SK-N-SH (cell line): ENCODE data around the gene EYA2. TPM values are rescaled to one million over a fixed set of nuclear protein-coding genes. Genes with fewer than 3 reads are reported as not detected.

Source experiments
- CTCF ChIA-PET: fragments of 300-600, 350-600 bp; formaldehyde crosslinking; extraction: SDS; loops from one replicate; lab custom pipeline; 2021; lab: Yijun Ruan, JAX
- POLR2A ChIA-PET: fragments of 350-600 bp; sonication (Branson Sonifier 250); formaldehyde crosslinking; extraction: SDS; loops from one replicate; lab custom pipeline; 2020; ENCODE audit warnings: antibody characterized with exemption, inconsistent platforms; lab: Yijun Ruan, JAX
- DNase-seq: peaks from one replicate; pipeline ENCODE4 v3.0.0; 2012
- H2AFZ ChIP-seq: fragments of 200-600 bp; sonication (generic); 2 replicates; pipeline ENCODE4 v1.8.1; 2016; ENCODE audit warnings: antibody characterized with exemption, mild to moderate bottlenecking, low read depth
- H3F3A ChIP-seq: fragments of 200-600 bp; sonication (generic); replicated peaks from 2 replicates; pipeline ENCODE3; 2016; ENCODE audit warnings: antibody characterized with exemption, mild to moderate bottlenecking; ENCODE audit not compliant: insufficient read depth
- H3K27ac ChIP-seq, 2 experiments: fragments of 200-500 bp in 1 of 2; fragments of 200-600 bp in 1 of 2; sonication (Bioruptor generic) in 1 of 2; sonication (generic), shearing (Covaris generic) in 1 of 2; 2 replicates each; pipeline versions ENCODE4 v1.5.1 to v1.6.1; 2014 to 2016; ENCODE audit warnings: low read depth in 2 of 2, inconsistent platforms in 1 of 2, low read length in 1 of 2, mild to moderate bottlenecking in 1 of 2, mixed read lengths in 1 of 2
- H3K27me3 ChIP-seq: fragments of 200-600 bp; sonication (generic), shearing (Covaris generic); 2 replicates; pipeline ENCODE4 v1.6.1; 2016; ENCODE audit warnings: mixed run types; ENCODE audit not compliant: insufficient read depth
- H3K36me3 ChIP-seq, 2 experiments: fragments of 200-500 bp in 1 of 2; fragments of 200-600 bp in 1 of 2; sonication (Bioruptor generic) in 1 of 2; sonication (generic) in 1 of 2; replicated peaks in 1 of 2; 2 replicates each; pipeline versions ENCODE3 to v1.5.1; 2014 to 2016; ENCODE audit warnings: low read length in 1 of 2, mild to moderate bottlenecking in 1 of 2; ENCODE audit not compliant: insufficient read depth in 2 of 2, control insufficient read depth in 1 of 2
- H3K4me1 ChIP-seq, 2 experiments: fragments of 200-500 bp in 1 of 2; fragments of 200-600 bp in 1 of 2; sonication (Bioruptor generic) in 1 of 2; sonication (generic), shearing (Covaris generic) in 1 of 2; 2 replicates each; pipeline versions ENCODE4 v1.5.1 to v1.6.1; 2014 to 2016; ENCODE audit warnings: low read depth in 1 of 2, low read length in 1 of 2, mixed run types in 1 of 2; ENCODE audit not compliant: insufficient read depth in 2 of 2, control insufficient read depth in 1 of 2
- H3K4me2 ChIP-seq: fragments of 200-600 bp; sonication (generic), shearing (Covaris generic); 2 replicates; pipeline ENCODE4 v1.6.1; 2017; ENCODE audit warnings: mixed run types
- H3K4me3 ChIP-seq, 2 experiments: fragments of 200-500 bp in 1 of 2; fragments of 200-600 bp in 1 of 2; sonication (Bioruptor generic) in 1 of 2; sonication (generic), shearing (Covaris generic) in 1 of 2; 2 replicates each; pipeline versions ENCODE4 v1.5.1 to v1.8.1; 2014 to 2016; ENCODE audit warnings: low read depth in 2 of 2, inconsistent platforms in 1 of 2, low read length in 1 of 2, mild to moderate bottlenecking in 1 of 2, mixed read lengths in 1 of 2, moderate library complexity in 1 of 2
- H3K79me2 ChIP-seq: fragments of 200-600 bp; sonication (generic); 2 replicates; pipeline ENCODE4 v1.8.1; 2017; ENCODE audit warnings: mild to moderate bottlenecking; ENCODE audit not compliant: insufficient read depth
- H3K9ac ChIP-seq: fragments of 200-600 bp; sonication (generic); 2 replicates; pipeline ENCODE4 v1.6.1; 2017; ENCODE audit warnings: mixed run types
- H3K9me2 ChIP-seq: fragments of 200-600 bp; sonication (generic); 2 replicates; pipeline ENCODE4 v1.6.1; 2017; ENCODE audit warnings: mixed run types
- H3K9me3 ChIP-seq: fragments of 200-600 bp; sonication (generic); 2 replicates; pipeline ENCODE4 v1.6.1; 2017; ENCODE audit warnings: mixed run types, mild to moderate bottlenecking, moderate library complexity
- H4K20me1 ChIP-seq: fragments of 200-600 bp; sonication (generic); 2 replicates; pipeline ENCODE4 v1.6.1; 2017; ENCODE audit warnings: mild to moderate bottlenecking, mixed run types; ENCODE audit not compliant: insufficient read depth
- CHD2 ChIP-seq: fragments of 150-350 bp; IDR thresholded peaks from 2 replicates; pipeline ENCODE4 v1.6.1; 2018; ENCODE audit warnings: low read length; ENCODE audit not compliant: partially characterized antibody
- ELF1 ChIP-seq: IDR thresholded peaks from 2 replicates; pipeline ENCODE4 v1.4.0; 2012
- FOSL2 ChIP-seq: IDR thresholded peaks from 2 replicates; pipeline ENCODE4 v1.4.0; 2012; ENCODE audit warnings: low read depth, mild to moderate bottlenecking, moderate library complexity, borderline replicate concordance
- GABPA ChIP-seq: IDR thresholded peaks from 2 replicates; pipeline ENCODE4 v1.4.0; 2012; ENCODE audit warnings: low read depth, mild to moderate bottlenecking
- IRF3 ChIP-seq: fragments of 150-350 bp; IDR thresholded peaks from 2 replicates; pipeline ENCODE4 v1.6.1; 2016; ENCODE audit warnings: mild to moderate bottlenecking, low read depth, low read length
- MAX ChIP-seq: IDR thresholded peaks from 2 replicates; pipeline ENCODE4 v1.4.0; 2012; ENCODE audit warnings: low read depth
- MXI1 ChIP-seq: IDR thresholded peaks from 2 replicates; pipeline ENCODE4 v1.6.1; 2012; ENCODE audit warnings: mild to moderate bottlenecking, low read depth, low read length, improper control_type of control experiment
- PBX3 ChIP-seq: IDR thresholded peaks from 2 replicates; pipeline ENCODE4; 2012
- POLR2AphosphoS5 ChIP-seq: IDR thresholded peaks from 2 replicates; pipeline ENCODE4 v1.6.1; 2012; ENCODE audit warnings: low read depth, low read length
- REST ChIP-seq: IDR thresholded peaks from 2 replicates; pipeline ENCODE4 v1.6.1; 2012; ENCODE audit warnings: mild to moderate bottlenecking, low read depth, low read length, moderate library complexity
- RXRA ChIP-seq: IDR thresholded peaks from 2 replicates; pipeline ENCODE4 v1.4.0; 2012; ENCODE audit warnings: low read depth, mild to moderate bottlenecking, borderline replicate concordance
- SMC3 ChIP-seq: IDR thresholded peaks from 2 replicates; pipeline ENCODE4 v1.6.1; 2012; ENCODE audit warnings: low read depth, low read length, improper control_type of control experiment
- TCF12 ChIP-seq: IDR thresholded peaks from 2 replicates; pipeline ENCODE4 v1.4.0; 2012
- TEAD4 ChIP-seq: IDR thresholded peaks from 2 replicates; pipeline ENCODE4 v1.4.0; 2012; ENCODE audit warnings: mild to moderate bottlenecking, borderline replicate concordance; ENCODE audit not compliant: insufficient read depth
- USF2 ChIP-seq: fragments of 150-350 bp; IDR thresholded peaks from 2 replicates; pipeline ENCODE4 v1.6.1; 2017; ENCODE audit warnings: antibody characterized with exemption, low read length, low read depth, borderline replicate concordance
- ZBTB33 ChIP-seq: IDR thresholded peaks from 2 replicates; pipeline ENCODE4 v1.4.0; 2012; ENCODE audit warnings: low read depth, borderline replicate concordance
- WGBS: methylation state at CpG from one replicate; pipeline ENCODE4 v1.1.6; 2017; ENCODE audit warnings: low lambda C conversion rate; 5-methylcytosine and 5-hydroxymethylcytosine counted together
- polyA plus RNA-seq, 3 experiments: library from polyadenylated mRNA; depleted of rRNA; stranded (reverse); fragments of >200 nt; gene quantifications; 2 replicates each; pipeline ENCODE4 v1.2.3, GENCODE V29; 2012

EYA2 gene
- polyA plus RNA-seq, 1 of the 3 experiments (the other 2 are of a cell fraction) = 0.05 TPM

- Histone ChIP-seq H3K4me1 (no peaks in the 10 kb centered on the region), H3K9ac (no peak overlapping the region), H3K79me2 (no peaks in the 10 kb centered on the region), H4K20me1 (no peaks in the 10 kb centered on the region), H3K9me3 (no peaks in the 10 kb centered on the region), H3K4me2 (no peak overlapping the region), H3K4me3 (no peak overlapping the region), H3K27me3 (peaks cover 9% of the 10 kb centered on the region; the same call in 1 of the 2 replicates), H2AFZ (no peak overlapping the region), H3K9me2 (no peaks in the 10 kb centered on the region), H3F3A (no peaks in the 10 kb centered on the region), H3K36me3 (no peaks in the 10 kb centered on the region), H3K27ac (no peak overlapping the region)
- ChIA-PET CTCF (no interaction called here), POLR2A (no interaction called here)
- WGBS = 60% methylated on average over 13 of the region's 13 CpGs
- TF ChIP-seq TCF12 (no peak), USF2 (no peak), SMC3 (no peak), ELF1 (no peak), PBX3 (no peak), MAX (no peak), TEAD4 (no peak), CHD2 (no peak)
- DNase-seq = no peak
Measured at GRCh38 chr20:46977909-46978588, 83.4 kb downstream of the EYA2 start.

DNA sequence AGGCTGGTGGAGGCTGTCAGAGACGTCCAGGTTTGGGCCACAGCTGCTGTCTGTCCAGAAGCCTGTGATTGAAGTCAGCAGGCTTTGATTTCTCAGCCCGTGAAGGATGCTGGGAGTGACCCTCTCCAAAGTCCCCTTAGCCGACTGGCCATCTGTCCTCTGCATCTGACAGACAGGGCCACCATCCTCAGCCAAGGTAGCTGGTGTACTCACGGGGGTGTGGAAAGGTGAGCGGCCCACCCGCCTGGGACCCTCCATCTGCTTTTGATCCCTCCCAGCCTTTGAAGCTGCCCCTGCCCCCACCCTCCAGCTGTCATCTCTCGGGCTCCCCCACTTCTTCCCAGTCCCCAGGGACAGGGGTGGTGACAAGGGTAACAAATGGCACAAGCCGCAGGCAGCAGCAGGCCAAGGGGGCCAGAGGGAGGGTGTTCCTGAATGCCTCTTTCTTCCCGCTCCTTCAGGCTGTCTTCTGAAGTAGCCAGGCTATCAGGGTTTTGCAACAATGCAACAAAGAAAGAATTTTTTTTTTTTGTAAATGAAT is 84.4 kb downstream of the EYA2 start:
- 59% methylated on average over 6 of the region's 9 CpGs for WGBS
- Histone ChIP-seq H3K9ac (no peak overlapping the region), H4K20me1 (no peaks in the 10 kb centered on the region), H3K4me3 (no peak overlapping the region), H3K79me2 (no peaks in the 10 kb centered on the region), H3K27me3 (peaks cover 3% of the 10 kb centered on the region; the same call in 1 of the 2 replicates), H3K27ac (no peak overlapping the region), H3F3A (no peaks in the 10 kb centered on the region), H3K4me2 (no peak overlapping the region), H2AFZ (no peak overlapping the region), H3K36me3 (no peaks in the 10 kb centered on the region), H3K9me2 (no peaks in the 10 kb centered on the region), H3K9me3 (no peaks in the 10 kb centered on the region), H3K4me1 (no peaks in the 10 kb centered on the region)
- POLR2A ChIA-PET = no interaction called here
- CTCF ChIA-PET = no interaction called here
- DNase-seq = no peak
- TF ChIP-seq GABPA (no peak), MXI1 (no peak), IRF3 (no peak), RXRA (no peak), POLR2AphosphoS5 (no peak), REST (no peak), FOSL2 (no peak), ZBTB33 (no peak), USF2 (no peak), ELF1 (no peak)
